Measurements from ENCODE around the gene BEST2.

DNA sequence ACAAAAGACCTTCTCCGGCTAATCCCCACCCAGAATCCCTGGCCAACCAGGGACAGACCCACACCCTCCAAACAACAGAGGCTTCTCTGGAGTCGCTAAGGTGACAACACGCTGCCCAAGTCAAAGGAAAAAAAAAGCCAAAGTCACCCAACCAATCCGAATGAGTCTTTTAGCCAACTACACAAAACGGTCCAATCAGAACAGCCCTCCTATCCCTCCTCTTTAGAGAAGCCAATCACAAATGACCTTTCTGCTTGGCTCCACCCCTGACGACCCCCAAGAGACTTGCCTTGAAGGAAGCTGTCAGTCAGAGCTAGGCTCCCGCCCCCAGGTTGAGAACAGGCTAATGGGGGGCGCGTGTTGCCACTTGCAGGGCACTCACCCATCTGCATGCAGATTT lies 48.5 kb upstream of the BEST2 start:
- TF ChIP-seq POLR2AphosphoS5 (IDR thresholded peaks at IDR 0.05): no peak
- TF ChIP-seq CTCF (IDR thresholded peaks at IDR 0.05; ENCODE audit: poor library complexity, severe bottlenecking): no peak
- TF ChIP-seq EP300 (conservative IDR thresholded peaks at IDR 0.05; ENCODE audit: poor library complexity, severe bottlenecking): no peak
- TF ChIP-seq EZH2 (IDR thresholded peaks at IDR 0.05; ENCODE audit: borderline replicate concordance, insufficient read depth, low read length, poor library complexity, severe bottlenecking): no peak
- TF ChIP-seq SMC3 (conservative IDR thresholded peaks at IDR 0.05; ENCODE audit: poor library complexity): no peak
- no peak for TF ChIP-seq TAF1 (IDR thresholded peaks at IDR 0.05; ENCODE audit: low read depth)
- no peak for TF ChIP-seq RAD21 (conservative IDR thresholded peaks at IDR 0.05)
- TF ChIP-seq MXI1 (conservative IDR thresholded peaks at IDR 0.05; ENCODE audit: poor library complexity, severe bottlenecking): no peak
- TF ChIP-seq, protein P1, sequence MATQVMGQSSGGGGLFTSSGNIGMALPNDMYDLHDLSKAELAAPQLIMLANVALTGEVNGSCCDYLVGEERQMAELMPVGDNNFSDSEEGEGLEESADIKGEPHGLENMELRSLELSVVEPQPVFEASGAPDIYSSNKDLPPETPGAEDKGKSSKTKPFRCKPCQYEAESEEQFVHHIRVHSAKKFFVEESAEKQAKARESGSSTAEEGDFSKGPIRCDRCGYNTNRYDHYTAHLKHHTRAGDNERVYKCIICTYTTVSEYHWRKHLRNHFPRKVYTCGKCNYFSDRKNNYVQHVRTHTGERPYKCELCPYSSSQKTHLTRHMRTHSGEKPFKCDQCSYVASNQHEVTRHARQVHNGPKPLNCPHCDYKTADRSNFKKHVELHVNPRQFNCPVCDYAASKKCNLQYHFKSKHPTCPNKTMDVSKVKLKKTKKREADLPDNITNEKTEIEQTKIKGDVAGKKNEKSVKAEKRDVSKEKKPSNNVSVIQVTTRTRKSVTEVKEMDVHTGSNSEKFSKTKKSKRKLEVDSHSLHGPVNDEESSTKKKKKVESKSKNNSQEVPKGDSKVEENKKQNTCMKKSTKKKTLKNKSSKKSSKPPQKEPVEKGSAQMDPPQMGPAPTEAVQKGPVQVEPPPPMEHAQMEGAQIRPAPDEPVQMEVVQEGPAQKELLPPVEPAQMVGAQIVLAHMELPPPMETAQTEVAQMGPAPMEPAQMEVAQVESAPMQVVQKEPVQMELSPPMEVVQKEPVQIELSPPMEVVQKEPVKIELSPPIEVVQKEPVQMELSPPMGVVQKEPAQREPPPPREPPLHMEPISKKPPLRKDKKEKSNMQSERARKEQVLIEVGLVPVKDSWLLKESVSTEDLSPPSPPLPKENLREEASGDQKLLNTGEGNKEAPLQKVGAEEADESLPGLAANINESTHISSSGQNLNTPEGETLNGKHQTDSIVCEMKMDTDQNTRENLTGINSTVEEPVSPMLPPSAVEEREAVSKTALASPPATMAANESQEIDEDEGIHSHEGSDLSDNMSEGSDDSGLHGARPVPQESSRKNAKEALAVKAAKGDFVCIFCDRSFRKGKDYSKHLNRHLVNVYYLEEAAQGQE (IDR thresholded peaks at IDR 0.05; ENCODE audit: borderline replicate concordance): no peak

All from neural cell (in vitro differentiated cells).